Gastroesophageal sphincter (tissue), 3 donors: ENCODE measurements around the gene CPT1B.

ENCODE experiments used
- CTCF ChIP-seq, 4 experiments: fragments of 200-600 bp in 2 of 4; fragments of 450-650 bp in 2 of 4; sonication (generic) in 1 of 4; IDR thresholded peaks; one replicate each; pipeline ENCODE4 v1.5.1; 2017 to 2019; ENCODE audit warnings: antibody characterized with exemption in 4 of 4, mild to moderate bottlenecking in 2 of 4, moderate library complexity in 2 of 4
- EP300 ChIP-seq: sonication (generic); formaldehyde crosslinking; IDR thresholded peaks from one replicate; pipeline ENCODE4 v1.6.1; 2017; ENCODE audit warnings: antibody characterized with exemption, mild to moderate bottlenecking
- POLR2A ChIP-seq, 2 donors: fragments of 450-650 bp; IDR thresholded peaks; one replicate each; pipeline ENCODE4 v1.6.1; 2017; ENCODE audit warnings: antibody characterized with exemption in 2 of 2, mild to moderate bottlenecking in 2 of 2, moderate library complexity in 1 of 2
- POLR2AphosphoS5 ChIP-seq: sonication (generic); formaldehyde crosslinking; IDR thresholded peaks from one replicate; pipeline ENCODE4 v1.6.1; 2017; ENCODE audit warnings: antibody characterized with exemption

GRCh38 chr22:50610041-50610451, 31.8 kb upstream of the CPT1B start:
- TF ChIP-seq CTCF (IDR thresholded peaks at IDR 0.05) (no peak), POLR2AphosphoS5 (no peak), POLR2A (IDR thresholded peaks at IDR 0.05) (no peak), EP300 (no peak)
